ENCODE data around the gene OSBPL3.

OSBPL3 gene

DNA sequence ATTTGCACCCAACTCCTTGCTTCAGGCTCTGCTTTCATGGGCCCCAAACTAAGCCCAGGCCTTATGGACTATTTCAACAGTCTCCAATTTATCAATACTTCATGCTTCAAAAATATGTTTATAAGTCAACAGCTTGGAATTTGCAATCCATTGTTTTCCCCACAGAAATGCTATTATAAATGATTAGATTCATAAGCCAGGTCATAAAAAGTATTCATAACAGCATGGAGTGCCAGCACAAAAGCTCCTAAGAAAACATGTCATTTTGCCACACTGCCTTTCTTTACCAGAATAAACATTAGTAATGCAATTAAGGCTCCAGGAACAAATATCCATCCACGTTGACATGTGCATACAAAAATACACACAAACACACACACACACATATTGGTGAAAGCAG is 30.1 kb downstream of the OSBPL3 start:
- no peak for DNase-seq

GRCh38 chr7:24948739-24949138 is 31.2 kb downstream of the OSBPL3 start:
- DNase-seq, result no peak

- no peak for DNase-seq
These were observed 33.5 kb downstream of the OSBPL3 start for GRCh38 chr7:24946467-24946866.

DNA sequence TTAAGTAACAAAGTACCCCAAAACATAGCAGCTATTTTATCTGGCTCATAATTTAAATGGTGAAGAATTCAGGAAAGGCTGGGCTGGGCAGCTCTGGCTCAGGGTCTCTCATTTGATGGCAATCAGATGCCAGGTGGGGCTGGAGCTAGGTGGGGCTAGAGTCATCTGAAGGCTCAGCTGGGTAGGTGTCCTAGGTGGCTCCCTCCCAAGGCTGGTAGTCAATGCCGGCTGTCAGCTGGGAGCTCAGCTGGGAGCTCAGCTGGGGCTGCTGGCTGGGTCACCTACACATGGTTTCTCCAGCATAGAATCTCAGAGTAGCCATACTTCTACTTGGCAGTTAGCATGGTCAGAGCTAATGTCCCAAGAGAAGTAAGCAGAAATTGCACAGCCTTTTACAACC is 34.1 kb downstream of the OSBPL3 start:
- DNase-seq, result no peak

GRCh38 chr7:24943096-24943948 is 36.7 kb downstream of the OSBPL3 start:
- DNase-seq, result no peak

DNA sequence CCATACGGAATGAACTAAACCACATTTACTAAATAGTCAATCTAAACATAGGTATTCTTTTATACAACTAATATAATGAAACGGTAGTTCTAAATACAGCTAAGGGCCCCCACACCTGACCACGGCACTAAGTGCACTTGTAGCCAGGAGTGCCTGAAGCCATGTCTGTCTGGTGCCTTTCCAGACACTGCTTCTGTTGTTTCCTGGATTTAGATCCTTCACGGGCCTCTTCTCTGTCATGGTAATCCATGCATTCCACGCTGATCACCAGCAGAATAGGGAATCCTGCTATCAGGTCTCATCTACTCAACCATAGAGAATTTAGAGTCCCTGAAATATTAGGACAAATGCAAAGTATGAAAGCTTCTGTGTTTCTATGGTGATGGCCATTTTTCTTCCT is 37.8 kb downstream of the OSBPL3 start:
- DNase-seq, result no peak

- no peak for DNase-seq
These were observed 40.6 kb downstream of the OSBPL3 start for GRCh38 chr7:24939416-24939815.

GRCh38 chr7:24936121-24936824 is 43.7 kb downstream of the OSBPL3 start:
- no peak for DNase-seq

DNA sequence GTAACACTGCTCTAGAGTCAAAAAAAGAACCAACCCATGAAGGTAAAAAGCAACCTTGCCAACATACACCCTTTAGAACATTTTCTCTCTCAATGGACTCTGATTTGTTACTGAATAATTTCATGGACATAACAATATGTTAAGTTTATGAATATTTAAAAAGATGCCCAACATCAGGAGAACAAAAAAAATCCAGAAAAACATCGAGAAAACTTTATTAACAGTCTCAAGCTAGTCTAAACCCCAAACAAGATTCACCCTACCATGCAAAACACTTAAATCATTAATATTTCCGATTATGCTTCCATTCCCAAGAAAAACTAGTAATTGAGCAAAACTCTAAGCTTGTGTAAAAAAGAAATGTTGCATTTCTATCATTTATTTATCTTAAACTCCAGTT is 46.7 kb downstream of the OSBPL3 start:
- no peak for DNase-seq

- DNase-seq, result no peak
These were observed 47.2 kb downstream of the OSBPL3 start for GRCh38 chr7:24932815-24933214.

DNA sequence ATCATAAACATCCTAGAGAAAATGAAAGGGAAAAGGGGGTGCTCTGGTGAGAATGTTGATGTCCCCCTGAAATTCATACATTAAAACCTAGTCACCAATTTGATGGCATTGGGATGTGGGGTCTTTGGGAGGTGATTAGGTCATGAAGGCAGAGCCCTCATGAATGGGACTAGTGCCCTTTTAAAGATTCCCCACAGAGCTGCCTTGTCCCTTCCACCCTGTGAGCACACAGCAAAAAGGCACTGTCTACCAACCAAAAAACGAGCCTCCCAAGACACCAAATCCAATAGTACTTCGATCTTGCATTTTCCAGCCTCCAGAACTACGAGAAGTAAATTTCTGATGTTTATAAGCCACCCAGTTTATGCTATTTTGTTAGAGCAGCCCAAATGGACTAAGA is 47.6 kb downstream of the OSBPL3 start:
- no peak for DNase-seq

GRCh38 chr7:24931844-24932243 is 48.1 kb downstream of the OSBPL3 start:
- no peak for DNase-seq

- DNase-seq, result no peak
These were observed 49.1 kb downstream of the OSBPL3 start for GRCh38 chr7:24930856-24931255.

DNA sequence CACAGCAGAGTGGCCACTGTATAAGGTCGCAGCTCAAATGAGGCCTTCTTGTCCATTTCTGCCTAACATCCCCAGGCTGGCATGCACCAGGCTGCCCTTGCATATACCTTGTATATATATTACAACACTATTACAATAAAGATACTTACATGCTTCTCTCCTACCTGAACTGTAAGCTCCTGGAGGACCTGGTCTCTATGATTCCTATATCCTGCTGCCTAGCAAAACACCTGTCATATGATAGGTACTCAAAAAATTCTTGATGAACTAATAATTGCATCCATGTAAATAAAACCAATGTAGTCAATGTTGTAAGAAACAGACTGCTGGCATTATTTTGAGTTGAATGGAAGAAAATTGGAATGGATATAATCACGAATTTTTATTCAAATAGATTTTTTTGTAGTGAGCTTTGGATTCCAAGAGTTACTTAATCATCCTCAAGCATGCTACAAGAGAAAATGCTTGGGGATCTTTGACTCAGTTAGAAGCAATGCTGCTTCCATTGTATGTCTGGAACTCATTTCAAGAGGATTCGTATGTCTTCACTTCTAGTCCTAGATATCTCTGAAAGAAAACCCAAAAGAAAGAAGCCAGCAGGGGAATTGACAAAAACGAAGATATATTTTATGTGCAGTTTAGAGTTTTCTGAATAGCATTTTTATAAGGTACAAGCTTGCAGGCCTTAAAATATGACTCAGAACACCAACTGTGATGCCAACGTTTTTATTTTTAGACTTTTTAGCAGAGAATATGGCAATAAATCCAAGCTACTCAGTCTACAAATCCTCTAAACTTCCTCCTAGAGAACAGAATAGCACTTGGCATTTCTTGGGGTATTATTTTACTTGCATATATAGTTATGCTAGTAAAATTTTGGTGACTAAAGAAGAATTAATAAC is 53.1 kb downstream of the OSBPL3 start:
- no peak for DNase-seq

DNA sequence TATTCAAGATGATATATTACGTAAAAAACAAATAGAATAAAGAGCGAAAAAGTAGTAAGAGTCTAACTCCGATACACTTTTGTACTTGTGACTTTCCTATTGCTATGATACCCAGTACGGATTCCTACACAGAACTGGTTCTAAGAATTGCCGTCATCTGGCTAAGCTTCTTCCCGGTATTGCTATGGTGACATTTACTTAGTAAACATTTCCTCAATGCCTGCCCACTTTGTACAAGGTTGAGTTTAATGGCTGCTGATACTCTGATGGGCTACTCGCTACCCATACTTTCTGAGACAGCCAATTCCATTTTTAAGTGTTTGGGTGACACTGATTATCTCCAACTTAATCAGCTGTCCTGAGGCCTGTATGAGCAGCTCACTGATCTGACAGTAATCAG is 55.6 kb downstream of the OSBPL3 start:
- no peak for DNase-seq

- DNase-seq, result no peak
These were observed 56.7 kb downstream of the OSBPL3 start for GRCh38 chr7:24923172-24923865.

DNA sequence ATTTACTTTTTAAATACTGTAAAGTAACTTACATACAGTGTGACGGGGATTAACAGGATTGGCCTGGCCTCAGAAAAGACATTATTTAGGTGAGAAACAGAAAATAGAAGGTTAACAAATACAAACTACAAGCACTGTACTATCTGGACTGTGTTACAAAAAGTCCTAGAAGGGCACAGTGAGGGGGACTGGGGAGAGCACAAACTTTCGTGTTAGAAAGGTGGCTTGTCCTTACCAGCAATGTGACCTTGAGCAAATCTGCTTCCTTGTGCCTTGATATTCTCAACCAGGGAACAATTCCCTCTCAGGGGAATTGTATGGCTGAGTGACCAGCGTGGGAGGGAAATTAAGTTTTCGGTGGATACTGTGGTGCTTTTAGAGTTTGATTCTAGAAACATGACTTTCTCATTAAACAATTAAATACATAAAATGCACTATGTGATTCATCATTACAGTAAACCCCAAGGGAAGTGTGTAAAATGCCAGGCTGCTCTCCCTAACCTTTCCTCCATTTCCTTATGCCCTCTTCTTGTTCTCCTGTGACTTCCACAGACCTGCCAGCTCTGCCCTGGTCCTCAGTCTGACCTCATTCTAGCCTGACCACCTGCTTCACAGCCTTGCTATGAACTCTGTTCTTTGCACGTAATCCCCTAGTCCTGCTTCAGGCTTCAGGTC is 57.7 kb downstream of the OSBPL3 start:
- no peak for DNase-seq

- no peak for DNase-seq
These were observed 58.7 kb downstream of the OSBPL3 start for GRCh38 chr7:24921362-24921679.

GRCh38 chr7:24920451-24921361 is 59.3 kb downstream of the OSBPL3 start:
- no peak for DNase-seq

DNA sequence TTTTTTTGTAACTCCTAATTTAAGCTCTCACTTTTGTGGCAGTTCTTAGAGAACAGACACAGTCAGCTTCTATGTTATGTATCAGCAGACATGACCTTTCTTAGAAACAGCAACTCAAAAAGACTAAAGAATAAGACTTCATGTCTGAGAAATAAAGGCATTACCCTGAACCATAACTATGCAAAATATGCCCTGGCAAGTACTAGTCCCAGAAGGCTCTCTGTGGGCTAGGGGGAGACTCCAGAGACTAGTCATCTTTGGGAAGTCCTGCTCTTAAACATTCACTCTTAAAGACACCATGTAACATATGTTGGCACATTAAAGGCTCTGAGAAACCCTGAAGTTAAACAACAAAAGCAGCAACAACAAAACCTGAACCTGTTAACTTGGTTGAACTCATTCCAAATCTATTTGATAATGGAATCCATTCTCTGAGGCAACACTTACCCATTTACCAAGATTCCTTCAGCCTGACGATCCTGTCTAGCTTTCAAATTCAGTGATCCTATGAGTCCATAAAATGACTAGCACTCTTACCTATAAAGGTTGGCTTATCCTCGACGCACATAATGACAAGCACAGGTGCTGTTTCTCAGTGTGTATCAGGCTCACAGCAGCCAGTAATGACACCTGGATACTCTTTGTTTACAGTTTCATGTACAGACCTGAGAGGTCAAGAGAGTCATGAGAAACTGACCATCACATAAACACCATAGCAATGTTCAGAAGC is 62.3 kb downstream of the OSBPL3 start:
- no peak for DNase-seq
